Fibroblast of the aortic adventitia (primary cell): ENCODE data around the gene LAPTM5. TPM values are rescaled to one million over a fixed set of nuclear protein-coding genes. Genes with fewer than 3 reads are reported as not detected.

Source experiments
- DNase-seq: peaks from one replicate; pipeline ENCODE4 v3.0.0-alpha.2; 2010; ENCODE audit warnings: low read depth
- H3K4me3 ChIP-seq: 2 replicates; pipeline ENCODE4 v1.5.1; 2011; ENCODE audit warnings: low read depth, mild to moderate bottlenecking, control low read depth, low read length, moderate library complexity
- CTCF ChIP-seq: IDR thresholded peaks from 2 replicates; pipeline ENCODE4 v1.5.1; 2011; ENCODE audit warnings: mild to moderate bottlenecking, low read length, control low read depth, inconsistent platforms; ENCODE audit not compliant: insufficient read depth
- total RNA-seq: library from RNA; depleted of rRNA; stranded (reverse); fragments of >200 nt; gene quantifications from 2 replicates; pipeline ENCODE4 v1.2.3, GENCODE V29; 2012; ENCODE audit warnings: low replicate concordance

LAPTM5 gene
- total RNA-seq, 1 donor, result 0.18 TPM

GRCh38 chr1:30706528-30706927 is 51.0 kb downstream of the LAPTM5 start:
- peak; percentile 48 for DNase-seq

GRCh38 chr1:30705698-30706097 is 51.9 kb downstream of the LAPTM5 start:
- no peak for DNase-seq
- TF ChIP-seq CTCF, result no peak
- no peak overlapping the region for H3K4me3 ChIP-seq

More at GRCh38 chr1:30706528-30706927, 51.0 kb downstream of the LAPTM5 start:
- no peak for TF ChIP-seq CTCF
- H3K4me3 ChIP-seq, result no peak overlapping the region

GRCh38 chr1:30704765-30705509 is 52.6 kb downstream of the LAPTM5 start:
- no peak overlapping the region for H3K4me3 ChIP-seq
- no peak for TF ChIP-seq CTCF
- DNase-seq, result peak; percentile 64

- TF ChIP-seq CTCF, result no peak
- H3K4me3 ChIP-seq, result no peak overlapping the region
- peak; percentile 27 for DNase-seq
Observed at GRCh38 chr1:30704271-30704670, 53.3 kb downstream of the LAPTM5 start.

GRCh38 chr1:30702823-30703222 is 54.8 kb downstream of the LAPTM5 start:
- DNase-seq, result no peak
- TF ChIP-seq CTCF, result no peak
- no peak overlapping the region for H3K4me3 ChIP-seq

GRCh38 chr1:30701258-30701633 is 56.3 kb downstream of the LAPTM5 start:
- no peak overlapping the region for H3K4me3 ChIP-seq
- TF ChIP-seq CTCF, result no peak
- no peak for DNase-seq
